Testis (tissue), 2 donors: Measurements from ENCODE around the gene DLEC1.

ENCODE experiments used
- POLR2A ChIP-seq: fragments of 450-650 bp; IDR thresholded peaks from one replicate; pipeline ENCODE4 v1.6.1; 2017; ENCODE audit warnings: antibody characterized with exemption, mild to moderate bottlenecking, moderate library complexity
- TF ChIP-seq, protein P1 (sequence below), 3 experiments: fragments of 450-650 bp in 2 of 3; fragments of 200-600 bp in 1 of 3; sonication (generic) in 1 of 3; IDR thresholded peaks; one replicate each; pipeline ENCODE4 v1.5.1; 2016 to 2019; ENCODE audit warnings: antibody characterized with exemption in 3 of 3, mild to moderate bottlenecking in 2 of 3, moderate library complexity in 1 of 3

DNA sequence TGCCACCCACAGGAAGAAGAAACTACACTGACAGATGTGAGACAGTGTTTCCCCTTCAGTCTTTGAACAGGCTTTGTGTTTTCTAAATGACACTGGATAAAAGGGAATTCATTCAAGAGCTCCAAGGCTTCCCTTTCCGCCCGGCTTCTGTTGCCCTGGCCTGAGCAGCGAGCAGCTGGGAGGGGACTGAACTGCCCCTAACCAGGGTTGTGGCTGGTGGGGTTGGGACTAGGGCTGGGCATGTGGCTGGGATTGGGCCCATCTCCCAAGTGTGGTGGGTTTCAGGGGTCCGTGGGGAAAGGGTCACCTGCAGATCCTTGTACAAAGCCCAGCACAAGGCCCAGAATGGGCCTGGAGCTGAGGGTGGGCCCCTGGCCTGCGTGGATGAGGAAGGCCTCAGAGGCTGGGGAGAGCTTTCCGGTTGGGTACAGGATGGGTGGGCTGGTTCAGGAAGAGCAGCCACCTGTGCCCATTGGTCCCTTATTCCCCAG lies 38.0 kb upstream of the DLEC1 start:
- TF ChIP-seq, protein P1, sequence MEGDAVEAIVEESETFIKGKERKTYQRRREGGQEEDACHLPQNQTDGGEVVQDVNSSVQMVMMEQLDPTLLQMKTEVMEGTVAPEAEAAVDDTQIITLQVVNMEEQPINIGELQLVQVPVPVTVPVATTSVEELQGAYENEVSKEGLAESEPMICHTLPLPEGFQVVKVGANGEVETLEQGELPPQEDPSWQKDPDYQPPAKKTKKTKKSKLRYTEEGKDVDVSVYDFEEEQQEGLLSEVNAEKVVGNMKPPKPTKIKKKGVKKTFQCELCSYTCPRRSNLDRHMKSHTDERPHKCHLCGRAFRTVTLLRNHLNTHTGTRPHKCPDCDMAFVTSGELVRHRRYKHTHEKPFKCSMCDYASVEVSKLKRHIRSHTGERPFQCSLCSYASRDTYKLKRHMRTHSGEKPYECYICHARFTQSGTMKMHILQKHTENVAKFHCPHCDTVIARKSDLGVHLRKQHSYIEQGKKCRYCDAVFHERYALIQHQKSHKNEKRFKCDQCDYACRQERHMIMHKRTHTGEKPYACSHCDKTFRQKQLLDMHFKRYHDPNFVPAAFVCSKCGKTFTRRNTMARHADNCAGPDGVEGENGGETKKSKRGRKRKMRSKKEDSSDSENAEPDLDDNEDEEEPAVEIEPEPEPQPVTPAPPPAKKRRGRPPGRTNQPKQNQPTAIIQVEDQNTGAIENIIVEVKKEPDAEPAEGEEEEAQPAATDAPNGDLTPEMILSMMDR (IDR thresholded peaks at IDR 0.05), result no peak
- no peak for TF ChIP-seq POLR2A
